HCT116 (cell line): ENCODE measurements around the gene PPFIA2. TPM values are rescaled to one million over a fixed set of nuclear protein-coding genes. Genes with fewer than 3 reads are reported as not detected.

Experiments
- ATAC-seq: fragments of 200-7000 bp; cut with Tn5 transposase; 2 replicates; pipeline ENCODE4 v1.9.1; 2020; ENCODE audit warnings: mild to moderate bottlenecking, moderate library complexity
- BruUV-seq: library from RNA; stranded (reverse); fragments of 400-500 nt; replicated peaks from 2 replicates; lab custom pipeline; 2021; lab: Mats Ljungman, UMichigan
- CTCF ChIA-PET: fragments of 300-600 bp; sonication (Branson Sonifier 250); formaldehyde crosslinking; loops from one replicate; lab custom pipeline; 2021; ENCODE audit warnings: antibody characterized with exemption; lab: Charles Lee
- POLR2A ChIA-PET: fragments of 300-600, 350-600 bp; sonication (Branson Sonifier 250); formaldehyde crosslinking; loops from one replicate; lab custom pipeline; 2021; ENCODE audit warnings: antibody characterized with exemption; lab: Charles Lee
- RAD21 ChIA-PET, 2 experiments: fragments of 300-600 bp; sonication (Branson Sonifier 250); formaldehyde crosslinking; loops; one replicate each; lab custom pipeline; 2023; ENCODE audit warnings: low total read pairs in 2 of 2; ENCODE audit not compliant: uncharacterized antibody in 2 of 2, unreplicated experiment in 2 of 2, low non-redundant PET in 1 of 2; lab: Charles Lee
- DNase-seq: peaks from one replicate; pipeline ENCODE4 v3.0.0-alpha.2; 2010; ENCODE audit warnings: low read depth, low spot score
- H2AFZ ChIP-seq: fragments of 200-600 bp; shearing (Covaris generic), sonication (generic); 2 replicates; pipeline ENCODE4 v1.6.1; 2017; ENCODE audit warnings: low read depth, mixed run types, mixed read lengths, antibody characterized with exemption, low read length; ENCODE audit not compliant: poor library complexity, severe bottlenecking
- H3K27ac ChIP-seq: 2 replicates; pipeline ENCODE4 v1.5.1; 2012; ENCODE audit warnings: low read depth, low read length
- H3K27me3 ChIP-seq: fragments of 200-600 bp; sonication (generic); 2 replicates; pipeline ENCODE4 v1.6.1; 2016; ENCODE audit warnings: mixed run types, low read length, mixed read lengths; ENCODE audit not compliant: insufficient read depth
- H3K36me3 ChIP-seq, 2 experiments: fragments of 200-500 bp in 1 of 2; fragments of 200-600 bp in 1 of 2; sonication (Bioruptor generic) in 1 of 2; sonication (generic) in 1 of 2; 2 replicates each; pipeline versions ENCODE4 v1.5.1 to v1.6.1; 2014 to 2016; ENCODE audit warnings: low read length in 2 of 2, inconsistent platforms in 1 of 2, mixed read lengths in 1 of 2, mixed run types in 1 of 2; ENCODE audit not compliant: insufficient read depth in 2 of 2, control insufficient read depth in 1 of 2
- H3K4me1 ChIP-seq, 2 experiments: fragments of 200-600 bp in 1 of 2; sonication (generic) in 1 of 2; 2 replicates each; pipeline versions ENCODE4 v1.5.1 to v1.6.1; 2012 to 2017; ENCODE audit warnings: low read length in 2 of 2, inconsistent platforms in 1 of 2, mild to moderate bottlenecking in 1 of 2, mixed read lengths in 1 of 2, mixed run types in 1 of 2, moderate library complexity in 1 of 2; ENCODE audit not compliant: insufficient read depth in 2 of 2, control insufficient read depth in 1 of 2
- H3K4me2 ChIP-seq: fragments of 200-600 bp; sonication (generic); 2 replicates; pipeline ENCODE4 v1.6.1; 2017; ENCODE audit warnings: mixed run types, low read length, mixed read lengths
- H3K4me3 ChIP-seq, 2 experiments: fragments of 200-600 bp in 1 of 2; sonication (generic) in 1 of 2; replicated peaks in 1 of 2; 2 replicates each; pipeline ENCODE4 v1.5.1; 2011 to 2016; ENCODE audit warnings: low read length in 2 of 2, control low read depth in 1 of 2, low read depth in 1 of 2, mild to moderate bottlenecking in 1 of 2, mixed read lengths in 1 of 2, mixed run types in 1 of 2
- H3K79me2 ChIP-seq: fragments of 200-600 bp; sonication (generic); 2 replicates; pipeline ENCODE4 v1.6.1; 2017; ENCODE audit warnings: mild to moderate bottlenecking, mixed run types, low read length, moderate library complexity, mixed read lengths; ENCODE audit not compliant: insufficient read depth
- H3K9ac ChIP-seq: fragments of 200-600 bp; sonication (generic); 2 replicates; pipeline ENCODE4 v1.6.1; 2016; ENCODE audit warnings: low read length, mixed read lengths
- H3K9me2 ChIP-seq: fragments of 200-600 bp; sonication (generic), shearing (Covaris generic); 2 replicates; pipeline ENCODE4 v1.6.1; 2017; ENCODE audit warnings: mixed run types, mild to moderate bottlenecking, moderate library complexity; ENCODE audit not compliant: insufficient read depth
- H3K9me3 ChIP-seq, 2 experiments: fragments of 200-500 bp in 1 of 2; fragments of 200-600 bp in 1 of 2; sonication (Bioruptor generic) in 1 of 2; sonication (generic) in 1 of 2; 2 replicates each; pipeline ENCODE4 v1.6.1; 2014 to 2017; ENCODE audit warnings: low read length in 2 of 2, mixed read lengths in 2 of 2, inconsistent platforms in 1 of 2, low read depth in 1 of 2, mild to moderate bottlenecking in 1 of 2, mixed run types in 1 of 2, moderate library complexity in 1 of 2; ENCODE audit not compliant: control insufficient read depth in 1 of 2, insufficient read depth in 1 of 2
- H4K20me1 ChIP-seq: fragments of 200-600 bp; sonication (generic), shearing (Covaris generic); 2 replicates; pipeline ENCODE4 v1.6.1; 2017; ENCODE audit warnings: mixed run types, mild to moderate bottlenecking, moderate library complexity; ENCODE audit not compliant: insufficient read depth
- CBX3 ChIP-seq: IDR thresholded peaks from 2 replicates; pipeline ENCODE4 v1.6.1; 2012; ENCODE audit warnings: low read depth
- CEBPB ChIP-seq: IDR thresholded peaks from 2 replicates; pipeline ENCODE4 v1.6.1; 2012; ENCODE audit warnings: low read depth
- CTCF ChIP-seq, 3 experiments: fragments of 200-600 bp in 1 of 3; sonication (generic) in 1 of 3; IDR thresholded peaks in 2 of 3; conservative IDR thresholded peaks in 1 of 3; 2 replicates each; pipeline ENCODE4 v1.5.1; 2012 to 2017; ENCODE audit warnings: low read depth in 2 of 3, low read length in 2 of 3, antibody characterized with exemption in 1 of 3, borderline replicate concordance in 1 of 3, control low read depth in 1 of 3, mild to moderate bottlenecking in 1 of 3, mixed read lengths in 1 of 3, mixed run types in 1 of 3, moderate library complexity in 1 of 3; ENCODE audit not compliant: insufficient read depth in 1 of 3
- EGR1 ChIP-seq: IDR thresholded peaks from 2 replicates; pipeline ENCODE4 v1.6.1; 2012; ENCODE audit warnings: low read depth
- EZH2 ChIP-seq: fragments of 200-600 bp; sonication (generic); IDR thresholded peaks from 2 replicates; pipeline ENCODE4 v1.6.1; 2017; ENCODE audit warnings: antibody characterized with exemption, mixed run types
- JUND ChIP-seq: IDR thresholded peaks from 2 replicates; pipeline ENCODE4 v1.6.1; 2012
- RAD21 ChIP-seq: IDR thresholded peaks from 2 replicates; pipeline ENCODE4 v1.6.1; 2012; ENCODE audit warnings: low read depth, mild to moderate bottlenecking
- REST ChIP-seq: IDR thresholded peaks from 2 replicates; pipeline ENCODE4 v1.6.1; 2012; ENCODE audit warnings: low read depth
- SP1 ChIP-seq: IDR thresholded peaks from 2 replicates; pipeline ENCODE4 v1.6.1; 2012; ENCODE audit warnings: low read depth
- TCF7L2 ChIP-seq: IDR thresholded peaks from 2 replicates; pipeline ENCODE4 v1.7.0; 2011; ENCODE audit warnings: borderline replicate concordance, inconsistent platforms; ENCODE audit not compliant: insufficient read depth, insufficient read length; ENCODE audit errors: extremely low read depth
- ZNF274 ChIP-seq: fragments of 200-500 bp; sonication (Bioruptor generic); IDR thresholded peaks from 2 replicates; pipeline ENCODE4 v1.6.1; 2014; ENCODE audit warnings: mild to moderate bottlenecking, low read depth, low read length, inconsistent platforms
- intact Hi-C: fragments of 100-400 bp; cut with micrococcal nuclease; formaldehyde crosslinking; loops from 2 replicates; pipeline ENCODE4 v1.10.0; 2022
- total RNA-seq: library from RNA; stranded (reverse); gene quantifications from one replicate; pipeline ENCODE4 v1.2.1, GENCODE V29; 2021; ENCODE audit not compliant: unreplicated experiment

Gene PPFIA2
- total RNA-seq, 1 experiment from 2014 or later: not detected

DNA sequence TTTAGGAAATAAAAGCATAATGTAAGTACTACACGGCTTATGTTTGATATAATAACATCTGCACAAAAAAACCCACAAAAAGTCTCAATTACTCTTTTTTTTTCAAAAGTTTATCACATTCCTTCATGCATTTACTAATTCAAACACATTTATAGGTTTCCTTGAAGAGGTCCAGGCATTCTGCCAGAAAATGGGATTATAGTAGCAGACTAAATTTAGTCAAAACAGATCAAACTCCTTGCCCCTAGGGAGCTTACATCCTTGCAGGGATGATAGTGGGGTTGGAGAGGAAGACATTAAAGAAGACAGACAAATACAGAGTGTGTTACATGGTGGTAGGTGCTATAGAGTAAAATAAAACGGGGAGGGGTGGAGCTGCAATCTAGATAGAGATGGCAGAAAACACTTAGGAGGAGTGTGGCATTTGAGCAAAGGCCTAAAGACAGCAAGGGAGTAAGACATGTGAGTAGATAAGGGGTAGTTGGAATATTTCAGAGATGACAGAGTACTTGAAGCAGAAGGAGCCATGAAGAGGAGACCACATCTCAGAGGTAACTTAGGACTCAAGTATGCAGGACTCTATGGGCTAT lies 266.9 kb downstream of the PPFIA2 start:
- CTCF ChIA-PET: no interaction called here
- RAD21 ChIA-PET: no interaction called here
- no peaks in the 10 kb centered on the region for H3K27me3 ChIP-seq
- no peaks in the 10 kb centered on the region for H3K36me3 ChIP-seq
- no peak for TF ChIP-seq REST
- no peak for TF ChIP-seq SP1
- TF ChIP-seq EZH2: no peak
- no peak for TF ChIP-seq CBX3
- no peak for TF ChIP-seq EGR1
- TF ChIP-seq ZNF274: no peak
- TF ChIP-seq TCF7L2: no peak
- no peak for TF ChIP-seq RAD21
- TF ChIP-seq CTCF (IDR thresholded peaks at IDR 0.05 in 2 of 3, conservative IDR thresholded peaks at IDR 0.05 in 1 of 3; ENCODE audit: borderline replicate concordance in 1 of 3, insufficient read depth in 1 of 3, low read depth in 2 of 3, low read length in 2 of 3): no peak
- TF ChIP-seq CEBPB: no peak
- TF ChIP-seq JUND: no peak
- H3K27ac ChIP-seq: no peak overlapping the region
- no TSS peak for BruUV-seq
- DNase-seq: no peak
- H3K4me2 ChIP-seq: no peak overlapping the region
- H3K9me3 ChIP-seq: no peaks in the 10 kb centered on the region
- no peaks in the 10 kb centered on the region for H4K20me1 ChIP-seq
- no peak overlapping the region for H3K4me3 ChIP-seq
- intact Hi-C loops: no loop called here
- POLR2A ChIA-PET: no interaction called here
- H3K9ac ChIP-seq: no peak overlapping the region
- no peaks in the 10 kb centered on the region for H3K4me1 ChIP-seq
- no peaks in the 10 kb centered on the region for H3K79me2 ChIP-seq
- H3K9me2 ChIP-seq: no peaks in the 10 kb centered on the region
- ATAC-seq: no peak
- no peak overlapping the region for H2AFZ ChIP-seq
